GM18508 (cell line): Measurements from ENCODE around the gene PLEKHM3.

Source experiments
- ATAC-seq: cut with Tn5 transposase; IDR thresholded peaks from one replicate; pipeline ENCODE4 v1.9.1; 2021; ENCODE audit warnings: moderate number of reproducible peaks; ENCODE audit not compliant: insufficient read depth, unreplicated experiment

Gene PLEKHM3

DNA sequence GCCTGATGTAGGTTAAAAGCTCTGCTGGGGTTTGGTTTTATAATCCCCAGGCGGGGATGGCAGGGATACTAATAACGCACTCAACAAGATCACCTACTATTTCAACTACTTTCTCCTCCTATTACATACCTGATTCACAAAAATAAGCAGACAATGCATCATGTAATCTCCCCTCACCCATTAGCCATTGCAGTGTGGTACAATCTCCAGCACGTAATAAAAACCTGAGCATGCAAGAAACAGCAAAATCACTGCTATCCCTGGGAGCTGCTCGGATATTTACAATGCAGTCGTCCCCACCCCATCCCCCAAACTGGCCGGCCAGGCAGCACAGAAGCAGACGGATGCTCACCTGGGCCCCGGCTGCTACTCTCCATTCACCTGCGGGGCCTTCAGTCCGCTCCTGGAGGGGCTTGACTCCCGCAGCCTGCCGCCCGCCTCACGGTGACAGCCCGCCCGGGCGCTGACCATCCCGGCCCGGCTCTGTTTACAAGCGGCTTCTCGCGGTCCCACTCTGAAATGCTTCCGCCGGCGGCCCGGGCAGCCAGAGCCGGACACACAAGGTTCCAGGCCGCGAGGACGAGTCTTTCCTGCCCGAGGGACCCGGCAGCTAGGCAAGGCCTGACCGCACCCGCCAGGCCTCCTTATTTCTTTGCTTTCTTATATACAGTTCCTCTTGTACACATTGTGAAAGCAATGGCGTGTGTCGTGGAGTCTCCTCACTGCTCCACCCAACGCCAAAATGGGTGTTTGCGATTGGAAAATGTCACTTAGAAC lies at the start of gene PLEKHM3:
TSS of gene PLEKHM3 (minus strand) at position 491 of the 777 bp plus-strand sequence. CDS start 23,888 bp downstream, outside the sequence.
- peak; percentile 62 for ATAC-seq

- ATAC-seq: no peak
These were observed 49.5 kb upstream of the PLEKHM3 start for GRCh38 chr2:208074610-208075356.

- ATAC-seq: peak; percentile 81
These were observed 47.0 kb upstream of the PLEKHM3 start for GRCh38 chr2:208072250-208072892.

DNA sequence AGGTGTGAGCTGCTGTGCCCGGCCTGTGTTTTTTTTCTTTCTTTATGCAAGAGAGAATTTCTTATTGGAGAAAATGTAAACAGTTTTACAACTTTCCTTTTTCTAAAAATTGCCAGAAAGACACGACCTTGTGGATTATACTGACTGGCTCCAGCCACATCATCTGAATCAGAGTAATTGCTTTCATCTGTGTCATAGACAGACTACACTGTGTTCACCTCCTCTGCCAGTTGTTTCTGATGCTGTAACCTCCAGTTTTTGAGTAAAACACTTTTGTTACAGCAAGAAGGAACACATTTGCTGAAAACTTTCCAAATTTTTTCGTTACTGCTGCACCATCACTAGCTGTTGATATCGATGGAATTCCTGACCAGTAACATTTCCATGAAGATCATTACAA lies 43.9 kb upstream of the PLEKHM3 start:
- ATAC-seq: no peak

DNA sequence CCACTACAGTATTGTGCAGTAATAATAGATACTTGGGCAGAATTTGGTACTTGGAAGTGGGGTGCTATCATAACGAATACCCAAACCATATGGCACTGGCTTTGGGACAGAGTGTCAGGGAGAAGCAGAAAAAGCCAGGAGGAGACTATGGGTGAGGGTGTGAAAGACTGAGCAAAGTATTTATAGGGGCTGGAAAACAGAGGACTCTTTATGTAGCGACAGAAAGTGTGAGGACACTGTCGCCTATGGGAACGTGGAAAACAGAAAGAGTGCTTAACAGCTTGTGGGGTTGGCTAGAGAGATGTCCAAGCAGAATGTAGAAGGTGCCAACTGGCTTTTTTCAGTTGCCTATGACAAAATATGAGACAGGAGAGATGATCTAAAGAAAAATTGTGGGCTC lies 40.7 kb upstream of the PLEKHM3 start:
- no peak for ATAC-seq

DNA sequence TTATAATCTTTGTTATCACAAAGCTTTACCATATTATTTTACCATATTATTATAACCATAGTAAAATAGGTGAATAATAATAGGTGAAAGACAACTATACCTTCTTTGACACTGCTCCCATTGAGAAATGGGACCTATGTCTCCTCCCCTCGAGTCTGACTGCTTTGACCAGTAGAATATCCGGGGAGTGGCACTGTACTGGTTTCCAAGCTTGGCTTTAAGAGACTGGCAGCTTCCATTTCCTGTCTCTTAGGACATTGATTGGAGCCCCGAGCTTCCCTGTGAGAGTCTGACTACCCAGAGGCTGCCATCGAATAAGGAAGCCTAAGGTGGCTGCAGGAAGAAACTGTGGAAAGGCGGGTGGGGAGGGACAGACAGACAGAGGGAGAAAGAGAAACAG lies 40.1 kb upstream of the PLEKHM3 start:
- no peak for ATAC-seq

DNA sequence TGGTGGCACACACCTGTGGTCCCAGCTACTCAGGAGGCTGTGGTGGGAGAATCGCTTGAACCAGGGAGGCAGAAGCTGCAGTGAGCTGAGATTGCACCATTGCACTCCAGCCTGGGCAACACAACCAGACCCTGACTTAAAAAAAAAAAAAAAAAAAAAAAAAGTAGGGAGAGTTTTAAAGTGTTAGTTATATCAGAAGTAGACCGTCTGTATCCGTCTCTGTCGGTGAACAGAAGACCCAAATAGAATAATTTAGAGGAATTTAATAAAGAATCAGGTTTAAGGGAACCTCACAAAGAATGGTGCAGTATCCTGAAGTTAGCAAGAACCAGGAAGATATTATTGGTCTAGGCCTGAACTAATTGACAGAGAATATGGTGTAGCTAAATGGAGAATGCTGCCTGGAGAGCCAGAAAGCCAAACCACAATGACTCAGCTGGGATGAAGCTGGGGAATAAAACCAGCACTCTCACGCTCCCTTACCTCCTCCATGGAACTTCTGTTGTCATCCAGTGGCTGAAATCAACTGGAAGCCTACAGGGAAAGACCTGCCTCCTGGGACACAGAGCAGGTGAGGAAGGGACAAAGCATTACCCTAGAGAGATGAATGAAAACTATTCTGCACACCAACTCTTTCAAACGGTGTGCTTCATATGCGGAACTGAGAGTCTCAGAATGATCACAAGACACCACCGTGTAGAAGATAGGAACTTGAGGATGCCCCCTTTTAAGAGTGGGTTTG lies 39.1 kb upstream of the PLEKHM3 start:
- ATAC-seq: no peak

- no peak for ATAC-seq
These were observed 37.6 kb upstream of the PLEKHM3 start for GRCh38 chr2:208062961-208063360.

- ATAC-seq: no peak
These were observed 36.8 kb upstream of the PLEKHM3 start for GRCh38 chr2:208062113-208062512.

GRCh38 chr2:208057108-208057507 lies 31.8 kb upstream of the PLEKHM3 start:
- ATAC-seq: no peak

DNA sequence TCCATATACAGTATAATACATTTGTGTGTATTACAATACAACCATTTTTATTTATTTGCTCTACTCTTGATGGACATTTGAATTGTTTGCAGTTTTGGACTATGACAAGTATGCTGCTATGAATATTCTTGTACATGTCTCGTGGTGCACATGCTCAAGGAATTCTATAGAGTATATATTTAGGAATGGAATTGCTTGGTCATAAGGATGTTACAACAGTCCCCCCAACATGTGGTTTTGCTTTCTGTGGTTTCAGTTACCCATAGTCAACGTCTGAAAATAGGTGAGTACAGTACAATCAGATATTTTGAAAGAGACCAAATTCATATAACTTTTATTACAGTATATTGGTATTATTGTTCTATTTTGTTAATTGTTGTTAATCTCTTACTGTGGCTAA lies 24.1 kb upstream of the PLEKHM3 start:
- no peak for ATAC-seq

- ATAC-seq: no peak
These were observed 23.7 kb upstream of the PLEKHM3 start for GRCh38 chr2:208049006-208049405.

GRCh38 chr2:208047840-208048239 lies 22.5 kb upstream of the PLEKHM3 start:
- ATAC-seq: no peak

DNA sequence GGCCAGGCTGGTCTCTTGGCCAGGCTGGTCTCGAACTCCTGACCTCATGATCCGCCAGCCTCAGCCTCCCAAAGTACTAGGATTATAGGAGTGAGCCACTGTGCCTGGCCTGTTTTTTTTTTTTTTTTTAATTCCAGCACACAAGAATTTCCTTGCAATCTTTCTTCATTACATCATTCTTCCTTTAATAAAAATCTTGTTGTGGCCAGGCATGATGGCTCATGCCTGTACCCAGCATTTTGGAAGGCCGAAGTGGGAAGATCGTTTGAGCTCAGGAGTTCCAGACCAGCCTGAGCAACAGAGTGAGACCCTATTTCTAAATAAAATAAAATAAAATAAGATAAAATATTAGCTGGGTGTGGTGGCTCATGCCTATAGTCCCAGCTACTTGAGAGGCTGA lies 21.4 kb upstream of the PLEKHM3 start:
- ATAC-seq: no peak

DNA sequence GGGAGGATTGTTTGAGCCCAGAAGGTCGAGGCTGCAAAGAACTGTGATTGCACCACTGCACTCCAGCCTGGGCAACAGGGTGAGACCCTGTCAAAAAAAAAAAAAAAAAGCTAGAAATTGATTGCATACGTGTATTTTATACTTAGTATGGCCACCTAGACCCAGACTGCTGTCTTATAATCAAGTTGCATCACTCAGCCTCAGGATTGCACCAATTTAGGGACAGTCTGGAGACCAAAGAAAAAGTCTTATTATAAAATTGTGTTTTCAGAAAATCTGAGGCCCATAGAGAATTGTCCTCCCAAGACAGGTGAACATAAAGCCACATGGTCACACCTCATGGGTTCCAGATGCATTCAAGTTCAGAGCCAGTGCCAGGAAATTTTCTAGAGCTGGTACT lies 17.1 kb upstream of the PLEKHM3 start:
- ATAC-seq: no peak

DNA sequence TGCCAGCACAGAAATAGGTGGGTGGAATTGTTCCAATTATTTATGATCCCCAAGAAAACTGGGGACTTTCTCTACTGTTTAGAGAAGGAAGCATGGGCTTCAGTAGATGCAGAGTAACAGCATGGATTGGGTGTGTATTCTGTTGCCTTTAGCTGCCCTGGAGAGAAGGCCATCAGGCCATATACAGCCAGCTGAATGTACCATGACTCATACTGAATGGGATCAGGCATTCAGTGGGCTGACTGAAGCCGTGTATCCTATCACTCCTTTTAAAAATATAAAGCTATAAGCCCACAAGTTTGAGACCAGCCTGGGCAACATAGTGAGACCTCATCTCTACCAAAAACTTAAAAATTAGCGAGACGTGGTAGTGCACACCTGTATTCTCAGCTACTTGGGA lies 16.7 kb upstream of the PLEKHM3 start:
- no peak for ATAC-seq

DNA sequence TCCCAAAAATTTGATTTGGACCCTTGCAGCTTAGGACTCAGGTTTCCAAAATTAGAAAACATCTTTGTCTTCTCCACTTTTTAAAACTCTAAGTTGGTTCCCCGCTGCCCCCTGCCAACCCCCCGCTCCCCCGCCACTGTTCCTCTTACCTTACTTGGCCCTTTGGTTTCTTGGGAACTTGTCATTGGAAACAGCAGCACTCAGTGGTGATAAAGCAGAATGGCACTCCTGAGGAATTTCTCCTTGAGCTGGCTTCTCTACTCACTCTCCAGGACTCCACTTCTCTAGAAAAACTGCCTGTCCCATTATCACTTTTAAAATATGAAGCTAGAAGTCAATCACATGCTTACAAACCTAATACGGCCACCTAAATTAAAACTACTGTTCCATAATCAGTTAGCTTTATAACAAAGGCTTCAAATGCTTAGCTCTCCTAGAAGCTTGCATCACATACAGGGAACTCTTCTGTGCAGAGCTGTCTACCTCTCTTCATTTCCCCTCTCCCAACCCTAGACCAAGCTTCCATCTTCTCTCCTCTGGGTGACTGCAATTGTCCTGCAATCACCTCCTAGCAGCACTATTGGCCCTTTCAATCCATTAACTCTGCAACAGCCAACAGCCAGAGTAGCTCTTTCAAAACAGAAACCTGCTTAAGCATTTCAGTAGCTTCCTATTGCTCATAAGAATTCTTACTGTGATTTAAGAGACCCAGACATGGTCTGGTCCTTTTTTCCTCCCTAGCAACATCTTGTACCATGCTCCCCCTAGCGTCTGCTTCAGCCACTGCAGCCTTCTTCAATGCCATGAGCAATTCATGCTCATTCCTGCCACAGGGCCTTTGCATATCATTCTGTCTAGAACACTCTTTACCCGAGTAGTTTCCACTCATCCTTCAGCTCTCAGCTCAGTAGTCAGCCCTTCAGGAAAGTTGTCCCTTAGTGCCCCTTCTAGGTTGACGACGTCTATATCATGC lies 15.2 kb upstream of the PLEKHM3 start:
- peak; percentile 87 for ATAC-seq

GRCh38 chr2:208039376-208040110 lies 14.2 kb upstream of the PLEKHM3 start:
- ATAC-seq: no peak
